Stimulated activated CD8-positive, alpha-beta memory T cell treated with anti-CD3 and anti-CD28 coated beads, Interleukin-12 subunit alpha, Interleukin-12 subunit beta, amount 100 ng/mL, for 24 hours (primary cell): Measurements from ENCODE around the gene RBP3.
A peak's percentile ranks its signal among the peaks of the same experiment; 100 is the strongest.
"Not testable (repeated sequence)": the region's sequence is repeated elsewhere in the genome, so short reads cannot be mapped to it uniquely, and the experiment has no call there.

Source experiments
- DNase-seq: peaks from one replicate; pipeline ENCODE4 v3.0.0-alpha.2; 2020; ENCODE audit errors: extremely low read depth

The RBP3 gene

DNA sequence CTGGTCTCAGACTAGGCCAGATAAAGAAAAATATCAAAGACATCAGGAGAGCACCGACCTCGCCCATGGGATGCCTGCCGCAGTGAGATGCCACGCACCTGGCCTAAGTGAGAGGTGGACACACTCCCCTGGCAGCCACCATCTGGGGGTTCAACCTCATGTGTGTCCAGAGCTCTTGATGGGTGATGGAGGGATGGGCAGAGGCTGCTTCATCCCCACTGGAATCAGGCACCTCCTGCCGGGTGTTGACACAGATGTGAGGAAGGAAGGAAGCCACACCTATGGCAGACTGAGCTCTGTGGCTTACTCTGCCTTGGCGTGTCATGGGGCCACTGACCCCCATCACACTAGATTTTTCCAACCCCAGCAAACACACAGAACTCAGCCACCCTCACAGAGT is 24.6 kb downstream of the RBP3 start:
- no peak for DNase-seq

DNA sequence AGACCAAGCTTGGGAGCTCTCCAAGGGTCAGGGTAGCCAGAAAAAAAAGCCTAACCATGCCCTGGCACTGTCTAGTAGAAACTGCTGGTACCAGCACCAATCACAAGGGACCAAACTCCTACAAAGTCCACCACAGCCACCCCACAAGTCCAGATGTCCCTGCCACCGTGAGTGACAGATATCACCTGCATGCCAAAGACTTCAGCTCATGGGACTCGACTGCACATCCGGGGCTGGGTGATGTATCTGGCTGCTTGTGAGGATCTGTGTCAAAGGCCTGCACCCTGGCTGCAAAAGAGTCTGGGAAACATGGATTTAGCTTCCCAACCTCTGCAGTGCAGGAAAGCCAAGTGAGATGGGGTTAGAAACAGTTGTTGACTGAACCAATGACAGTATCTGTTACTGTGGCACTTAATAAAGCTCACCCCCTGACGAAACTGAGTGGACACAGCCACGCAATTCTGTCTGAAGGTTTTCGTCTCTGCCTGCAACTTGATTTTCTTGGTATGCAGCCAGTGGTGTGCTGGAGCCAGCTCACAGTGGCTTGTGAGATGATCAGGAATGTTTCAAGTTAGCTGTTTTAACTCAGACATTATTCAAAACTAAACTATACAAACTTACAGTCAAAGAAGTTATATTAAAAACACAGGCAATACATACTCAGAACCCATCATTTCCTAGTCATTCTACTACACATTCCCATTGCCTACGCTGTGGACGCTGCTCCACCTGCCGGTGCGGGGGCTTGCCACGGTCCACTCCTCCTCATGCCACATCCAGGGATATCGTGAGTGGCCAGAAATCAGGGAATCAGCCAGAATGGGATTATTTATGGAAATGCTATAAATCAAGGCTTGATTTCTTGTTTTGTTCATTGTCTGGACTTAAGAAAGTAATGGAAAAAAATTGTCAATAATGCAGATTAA is 26.7 kb downstream of the RBP3 start:
- no peak for DNase-seq

DNA sequence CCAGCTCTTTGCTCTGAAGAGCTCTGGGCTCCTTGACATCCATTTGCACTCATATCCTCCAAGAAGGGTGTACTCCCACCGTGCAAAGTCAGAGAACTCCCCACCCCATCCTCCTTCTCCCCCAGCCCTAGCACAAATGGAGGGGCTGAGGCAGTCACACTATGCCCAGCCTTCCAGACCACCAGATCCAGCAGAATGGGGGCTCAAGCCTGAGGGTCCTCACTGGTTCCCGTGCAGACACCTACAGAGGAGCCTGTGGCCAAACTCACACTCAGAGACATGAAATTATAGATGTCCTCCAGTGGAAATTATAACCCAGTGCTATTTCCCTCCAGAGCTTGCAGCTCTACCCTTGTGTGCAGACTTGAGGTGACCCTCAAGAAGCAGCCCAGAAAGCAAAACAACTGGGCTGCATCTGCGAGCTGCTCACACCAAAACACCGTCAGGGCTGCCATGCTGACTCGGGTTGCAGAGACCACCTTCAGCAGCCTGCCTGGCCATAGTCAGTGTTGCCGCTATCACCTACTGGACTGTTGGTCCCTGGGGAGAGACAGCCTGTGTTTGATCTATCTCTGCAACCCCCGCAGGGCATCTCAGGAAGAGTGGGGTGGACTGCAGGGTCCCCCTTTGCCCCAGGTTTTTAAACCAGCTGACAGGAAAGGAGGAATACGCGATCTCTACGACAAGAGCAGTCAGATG is 28.5 kb downstream of the RBP3 start:
- DNase-seq = no peak

DNA sequence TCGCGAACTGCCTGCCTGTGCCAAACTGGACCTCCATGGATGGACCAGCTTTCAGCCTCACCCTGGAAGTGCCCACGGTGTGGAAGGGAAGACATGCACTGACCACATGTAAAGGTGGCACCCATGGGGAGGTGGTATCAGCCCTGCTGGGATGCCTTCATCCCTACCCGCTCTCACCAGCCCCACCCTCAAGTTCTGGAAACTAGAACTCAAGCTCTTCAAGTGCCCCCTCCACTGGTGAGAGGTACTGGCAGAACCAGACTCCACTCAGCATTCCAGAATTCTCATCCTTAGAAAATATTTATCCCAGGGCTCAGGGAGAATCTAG is 30.0 kb downstream of the RBP3 start:
- DNase-seq = no peak

DNA sequence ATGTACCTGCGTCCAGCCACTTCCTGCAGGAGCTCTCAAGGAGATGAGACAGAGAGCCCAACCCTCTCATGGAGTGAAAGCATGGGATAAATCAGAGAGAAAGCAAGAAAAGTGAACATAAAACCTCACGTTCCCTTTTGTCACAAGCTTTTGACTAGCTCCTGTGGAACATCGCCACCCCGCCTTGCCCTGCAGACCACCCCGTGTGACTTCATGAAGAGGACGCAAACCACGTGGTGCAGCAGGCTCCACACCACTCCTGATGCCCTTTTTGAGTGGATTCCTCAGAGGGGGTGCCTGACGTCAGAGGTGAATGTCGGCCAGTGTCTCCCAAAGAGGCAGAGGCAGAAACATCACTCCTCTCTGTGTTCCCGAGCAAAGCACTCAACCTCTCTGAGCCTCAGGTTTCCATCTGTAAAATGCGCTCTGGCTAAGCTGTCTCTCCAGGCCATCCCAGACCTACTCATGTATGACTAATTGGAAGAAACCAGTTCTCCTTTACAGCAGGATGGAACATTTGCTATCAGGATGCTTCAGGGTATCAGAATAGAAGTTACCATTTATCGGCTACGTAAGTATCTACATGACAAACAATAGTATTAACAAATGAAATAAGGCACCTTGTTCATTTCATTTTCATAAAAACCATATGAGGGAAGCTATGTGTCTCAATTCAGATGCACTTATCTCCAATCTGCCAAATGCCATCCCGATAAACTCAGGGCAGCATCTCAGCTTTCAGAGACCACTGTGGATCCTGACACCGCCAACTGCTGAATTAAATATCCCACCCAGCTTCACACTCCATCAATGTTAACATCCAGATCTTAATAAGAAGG is 30.7 kb downstream of the RBP3 start:
- DNase-seq = no peak

DNA sequence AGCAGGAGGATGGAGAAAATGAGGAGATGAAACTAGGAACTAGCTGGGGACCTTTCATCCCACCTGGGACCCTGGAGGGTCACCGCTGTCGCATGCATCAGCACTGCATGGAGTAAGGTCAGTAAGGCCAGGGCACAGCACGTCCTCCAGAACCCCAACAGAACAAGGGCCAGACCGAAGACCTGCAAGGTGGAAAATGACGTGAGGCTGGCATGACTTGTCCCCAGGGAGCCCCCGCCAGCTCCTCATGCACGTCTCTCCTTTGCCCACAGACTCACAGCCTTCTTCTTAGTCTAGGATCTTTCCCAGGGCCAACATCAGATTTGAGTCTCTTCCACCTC is 31.3 kb downstream of the RBP3 start:
- no peak for DNase-seq

GRCh38 chr10:47379901-47380300 is 31.7 kb downstream of the RBP3 start:
- no peak for DNase-seq

DNA sequence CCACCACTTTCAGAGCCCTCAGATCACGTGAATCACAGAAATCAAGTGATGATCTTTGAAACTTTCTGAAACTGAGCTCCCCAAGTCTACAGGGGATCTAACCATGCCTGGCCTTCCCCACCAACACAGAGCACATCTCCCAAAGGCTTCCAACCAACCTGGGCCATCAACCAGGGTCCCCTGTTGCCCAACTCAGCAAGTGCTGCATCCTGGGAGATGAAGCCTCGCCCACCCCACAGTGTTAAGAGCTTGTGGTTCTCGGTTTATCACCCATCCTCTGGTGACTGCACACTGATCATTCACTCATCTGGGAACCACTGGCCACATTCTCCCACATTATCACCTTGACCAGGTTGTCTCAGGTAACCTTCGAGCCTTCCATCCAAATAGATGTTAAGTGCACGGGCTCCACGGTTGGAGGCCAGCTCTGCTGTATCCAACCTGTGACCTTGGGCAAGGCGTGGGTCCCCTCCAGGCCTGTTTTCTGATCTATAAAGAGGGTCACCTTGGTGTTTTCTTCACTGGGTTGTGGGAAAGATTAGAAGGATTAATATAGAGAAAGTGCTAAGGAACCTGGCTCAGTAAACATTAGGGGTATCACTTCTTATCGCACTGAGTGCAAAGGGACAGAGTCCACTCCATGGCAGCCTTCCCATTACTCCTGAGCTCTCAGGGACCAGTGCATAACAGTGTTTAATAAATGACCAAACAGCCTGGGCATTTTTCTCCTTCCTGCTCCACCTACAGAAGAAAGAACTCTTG is 32.4 kb downstream of the RBP3 start:
- DNase-seq = no peak

GRCh38 chr10:47381103-47381395 is 32.9 kb downstream of the RBP3 start:
- DNase-seq = no peak

DNA sequence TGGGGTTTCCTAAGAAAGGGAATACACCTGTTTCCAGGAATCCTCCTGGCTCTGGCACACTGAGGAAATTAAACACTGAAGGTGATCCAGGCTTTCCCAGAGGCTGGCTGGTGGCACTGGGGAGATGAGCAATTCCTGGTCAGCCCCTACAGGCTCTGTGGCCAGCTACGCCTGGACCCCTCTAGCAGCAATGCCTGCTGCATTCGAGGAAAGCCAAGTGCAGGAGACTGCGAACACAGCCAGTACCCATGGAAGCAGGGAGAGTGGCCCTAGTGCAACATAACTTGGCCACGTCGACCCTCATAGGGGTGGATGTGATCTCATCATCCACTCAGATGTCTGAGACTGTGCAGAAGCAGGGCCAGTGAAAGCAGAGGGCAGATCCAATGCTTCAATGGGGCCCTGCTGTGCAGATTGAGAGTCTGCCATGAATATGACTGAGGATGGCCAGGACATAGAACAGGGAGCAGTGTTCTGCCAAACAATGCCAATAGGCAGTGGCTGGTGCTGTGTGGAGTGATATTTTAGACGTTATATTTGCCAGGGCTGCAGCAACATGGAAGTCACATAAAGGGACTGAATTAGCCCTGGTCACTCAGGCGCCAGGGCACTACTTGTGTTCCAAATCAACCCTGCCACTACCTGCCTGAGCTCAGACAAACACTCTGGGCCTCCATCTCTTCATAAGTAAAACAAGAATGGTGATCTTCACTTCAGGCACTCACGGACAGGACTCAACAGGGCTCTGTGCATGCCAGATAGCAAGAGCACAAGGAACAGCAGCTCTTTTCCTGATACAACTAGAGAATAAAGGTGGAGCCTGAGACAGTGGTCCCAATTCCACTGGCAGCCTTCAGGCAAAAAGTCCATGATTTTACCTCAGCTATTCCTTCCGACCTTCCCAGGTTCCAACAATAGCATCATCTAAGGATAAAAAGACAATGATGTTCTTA is 33.5 kb downstream of the RBP3 start:
- no peak for DNase-seq

- no peak for DNase-seq
These were observed 35.3 kb downstream of the RBP3 start for GRCh38 chr10:47383261-47384147.

DNA sequence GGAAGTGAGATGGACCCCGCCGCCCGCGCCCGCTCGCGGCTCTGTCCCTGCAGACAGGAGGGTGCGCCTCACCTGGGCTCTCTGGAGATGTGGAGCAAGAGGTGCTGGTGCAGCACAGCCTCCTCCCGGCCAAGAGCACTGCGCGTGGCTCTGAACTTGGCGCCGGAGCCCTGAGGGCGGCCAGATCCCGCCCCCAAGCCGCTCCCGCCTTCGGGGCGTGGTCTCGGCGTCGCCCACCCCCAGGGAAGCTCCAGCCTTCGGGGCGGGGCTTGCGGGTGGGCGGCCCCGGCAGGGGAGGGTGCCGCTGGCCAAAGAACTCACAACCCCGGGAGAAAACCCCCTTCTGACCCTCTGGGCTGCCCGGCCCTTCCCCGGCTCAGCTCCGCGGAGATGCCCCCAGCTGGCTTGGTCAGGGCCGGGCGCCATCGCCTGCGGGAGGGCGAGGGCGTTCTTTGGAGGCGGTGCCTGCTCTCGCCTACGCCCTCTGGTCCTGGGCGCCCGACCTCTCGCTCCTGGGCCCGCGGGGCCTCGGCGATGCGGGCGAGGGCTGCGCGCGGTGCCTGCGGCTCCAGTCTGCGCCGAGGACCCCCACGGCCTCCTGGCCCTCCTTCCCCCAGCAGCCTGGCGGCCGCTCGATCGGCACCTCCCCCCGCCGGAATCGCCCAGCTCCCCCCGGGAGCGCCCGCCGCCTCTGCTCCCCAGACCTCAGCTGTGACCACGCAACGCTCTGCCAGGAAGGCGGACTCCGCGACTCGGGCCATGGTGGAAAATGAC is 36.2 kb downstream of the RBP3 start, which contains the start of gene ZNF488:
Gene ZNF488, minus strand, starts transcription at position 146 of the 774 bp plus-strand sequence. CDS start 15,464 bp downstream, outside the sequence.
- DNase-seq = peak; percentile 35

DNA sequence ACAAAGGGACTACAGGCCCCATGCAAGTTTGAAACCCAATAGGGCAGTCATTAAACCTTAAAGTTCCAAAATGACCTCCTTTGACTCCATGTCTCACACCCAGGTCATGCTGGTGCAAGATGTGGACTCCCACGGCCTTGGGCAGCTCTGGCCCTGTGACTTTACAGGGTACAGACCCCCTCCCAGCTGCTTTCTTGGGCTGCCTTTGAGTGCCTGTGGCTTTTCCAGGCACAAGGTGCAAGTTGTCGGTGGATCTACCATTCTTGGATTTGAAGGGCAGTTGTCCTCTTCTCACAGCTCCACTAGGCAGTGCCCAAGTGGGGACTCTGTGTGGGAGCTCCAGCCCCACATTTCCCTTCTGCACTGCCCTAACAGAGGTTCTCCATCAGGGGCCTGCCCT is 37.9 kb downstream of the RBP3 start:
- not testable (repeated sequence) for DNase-seq

GRCh38 chr10:47388879-47389278 is 40.7 kb downstream of the RBP3 start:
- DNase-seq = no peak

GRCh38 chr10:47389619-47390018 is 41.5 kb downstream of the RBP3 start:
- no peak for DNase-seq

- DNase-seq = no peak
These were observed 48.2 kb downstream of the RBP3 start for GRCh38 chr10:47396311-47396717.

DNA sequence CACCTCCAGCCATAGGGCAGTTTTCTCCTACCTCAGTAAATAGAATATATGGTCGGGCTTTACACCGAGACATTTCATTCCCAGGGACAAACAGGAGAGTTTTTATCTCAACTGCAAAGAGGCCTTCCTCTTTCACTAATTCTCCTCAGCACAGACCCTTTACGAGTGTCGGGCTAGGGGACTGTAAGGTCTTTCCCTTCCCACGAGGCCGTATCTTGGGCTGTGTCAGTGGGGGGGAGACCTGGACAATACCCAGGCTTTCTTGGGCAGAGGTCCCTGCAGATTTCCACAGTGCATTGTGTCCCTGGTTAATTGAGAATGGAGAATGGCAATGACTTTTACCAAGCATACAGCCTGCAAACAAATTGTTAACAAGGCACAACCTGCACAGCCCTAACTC is 49.1 kb downstream of the RBP3 start:
- DNase-seq = no peak

- no peak for DNase-seq
These were observed 52.1 kb downstream of the RBP3 start for GRCh38 chr10:47400251-47400650.

- no peak for DNase-seq
These were observed 52.6 kb downstream of the RBP3 start for GRCh38 chr10:47400786-47401185.
